Inferior parietal cortex (tissue), 1 donor: ENCODE data around the gene KIAA1614.
"Not testable (repeated sequence)": the region's sequence is repeated elsewhere in the genome, so short reads cannot be mapped to it uniquely, and the experiment has no call there.

Experiments
- DNase-seq: peaks from one replicate; pipeline ENCODE4 v3.0.0-alpha.2; 2016; ENCODE audit errors: extremely low spot score

Gene KIAA1614

DNA sequence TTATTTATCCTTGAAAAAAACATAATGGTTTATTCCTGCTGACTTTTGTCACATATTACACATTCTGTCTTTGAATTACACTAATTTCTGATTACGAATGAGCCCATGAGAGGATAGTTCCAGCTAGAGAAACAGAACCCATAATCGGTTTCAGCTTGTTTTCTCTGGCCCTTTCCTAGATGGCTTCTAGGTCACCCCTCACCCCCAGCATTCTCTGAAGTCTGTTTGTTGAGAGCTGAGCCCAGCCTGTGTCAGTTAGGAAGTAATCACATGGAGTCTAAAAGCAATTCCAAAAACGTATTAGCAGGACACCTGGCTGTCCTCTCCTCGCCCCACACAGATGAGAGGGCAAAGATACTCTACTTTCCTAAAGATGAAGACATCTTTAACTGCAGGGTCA is 48.9 kb downstream of the KIAA1614 start:
- DNase-seq: no peak

DNA sequence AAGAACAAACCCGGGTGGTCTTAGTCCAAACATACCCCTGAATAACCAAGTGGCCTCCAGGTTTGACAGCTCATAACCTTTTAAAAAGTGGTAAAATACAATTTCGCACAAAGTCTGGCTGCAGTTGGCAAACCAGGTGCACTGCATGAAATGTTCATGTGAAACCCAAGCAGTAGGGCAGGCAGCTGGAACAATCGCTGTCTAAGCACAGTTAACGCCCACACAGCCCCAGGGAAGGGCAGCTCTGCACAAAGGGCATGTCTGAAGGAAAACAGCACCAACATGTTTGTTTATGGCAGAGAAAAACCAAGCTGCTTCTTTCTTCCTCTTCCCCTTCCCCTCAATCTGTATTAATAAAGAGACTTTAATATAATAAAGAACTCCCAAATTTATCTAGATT is 49.5 kb downstream of the KIAA1614 start:
- DNase-seq: no peak

DNA sequence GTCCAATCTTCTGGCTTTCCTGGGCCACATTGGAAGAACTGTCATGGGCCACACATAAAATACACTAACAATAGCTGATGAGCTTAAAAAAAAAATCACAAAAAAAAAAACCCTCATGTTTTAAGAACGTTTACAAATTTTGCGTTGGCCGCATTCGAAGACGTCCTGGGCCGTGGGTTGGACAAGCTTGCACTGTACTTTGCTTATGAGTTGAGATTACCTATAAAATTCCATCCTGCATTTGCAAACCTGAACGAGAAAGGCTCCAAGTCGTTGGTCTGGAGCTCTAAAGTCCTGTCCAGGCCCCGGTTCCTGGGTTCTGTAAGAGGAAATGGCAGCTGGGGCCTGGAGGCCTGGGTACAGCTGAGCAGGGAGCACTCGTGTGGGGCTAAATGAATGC is 51.4 kb downstream of the KIAA1614 start:
- no peak for DNase-seq

DNA sequence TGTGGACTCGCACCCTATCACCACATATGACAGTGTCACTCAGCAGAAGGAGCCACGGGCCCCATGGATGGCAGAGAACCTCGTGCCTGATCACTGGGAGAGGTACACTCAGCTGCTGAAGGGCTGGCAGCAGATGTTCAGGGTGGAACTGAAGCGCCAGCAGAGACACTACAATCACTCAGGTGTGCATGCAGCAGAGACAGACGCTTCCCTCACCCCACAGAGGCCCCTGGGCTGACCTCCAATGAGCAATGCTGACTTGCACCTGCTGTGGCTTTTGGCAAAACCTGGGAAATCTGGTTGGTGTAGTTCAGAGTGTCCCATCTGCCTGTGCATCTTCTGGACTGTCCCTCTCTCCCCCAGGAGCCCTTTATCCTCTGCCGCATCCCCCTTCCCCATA is 51.9 kb downstream of the KIAA1614 start:
- no peak for DNase-seq

DNA sequence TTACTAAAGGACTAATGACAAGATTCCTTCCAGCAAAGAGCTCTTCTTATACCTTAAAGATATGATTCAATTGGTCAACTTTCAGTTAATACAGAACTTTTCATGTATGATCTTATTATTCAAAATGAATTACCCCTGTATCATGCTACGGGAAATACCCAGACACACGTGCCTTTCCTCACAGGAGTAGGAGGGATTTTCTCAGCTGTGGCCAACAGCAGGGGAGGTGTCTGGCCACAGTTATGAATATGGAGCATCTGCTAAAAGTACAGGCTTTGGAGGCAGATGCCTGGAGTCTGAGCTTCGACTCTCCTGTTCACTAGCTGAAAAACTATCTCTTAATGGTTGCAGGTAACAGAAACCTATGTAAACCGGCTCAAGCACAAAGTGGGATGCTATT is 53.6 kb downstream of the KIAA1614 start:
- no peak for DNase-seq

DNA sequence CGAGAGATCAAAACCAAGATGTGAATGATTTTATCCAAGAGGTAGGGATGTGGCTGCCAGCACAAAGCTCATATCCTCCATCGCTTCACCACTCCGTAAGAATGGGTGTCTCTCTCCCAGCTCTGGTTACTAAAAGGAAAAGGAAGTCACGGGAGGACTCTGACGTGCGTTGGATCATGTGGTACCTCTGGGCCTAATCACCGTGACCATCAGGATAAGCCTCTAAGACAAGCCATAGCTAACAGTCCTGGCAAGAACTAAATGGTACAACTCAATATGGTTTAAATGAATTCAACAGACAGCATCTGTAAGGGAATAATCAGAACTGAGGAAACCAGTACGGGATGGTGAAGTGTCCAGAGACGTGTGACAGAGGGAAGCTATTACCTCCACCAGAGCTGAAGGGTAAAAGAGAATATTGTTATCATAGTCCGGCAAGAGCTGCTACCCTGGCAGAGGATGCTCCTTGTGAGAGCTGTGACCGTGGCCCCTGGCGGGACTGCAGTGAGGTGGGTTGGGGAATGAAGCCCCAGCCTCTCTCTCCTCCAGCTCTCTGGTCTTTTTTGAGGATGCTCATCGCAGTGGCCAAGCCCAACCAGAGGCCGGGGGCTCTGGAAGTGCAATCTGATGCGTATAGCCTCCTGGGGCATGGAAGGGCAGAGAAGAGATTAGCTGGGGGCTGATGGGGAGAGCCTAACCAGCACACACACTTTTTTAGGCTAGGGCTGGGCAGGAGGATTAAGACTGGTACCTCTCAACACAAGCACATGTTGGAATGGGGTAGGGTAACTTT is 54.2 kb downstream of the KIAA1614 start:
- DNase-seq: no peak

DNA sequence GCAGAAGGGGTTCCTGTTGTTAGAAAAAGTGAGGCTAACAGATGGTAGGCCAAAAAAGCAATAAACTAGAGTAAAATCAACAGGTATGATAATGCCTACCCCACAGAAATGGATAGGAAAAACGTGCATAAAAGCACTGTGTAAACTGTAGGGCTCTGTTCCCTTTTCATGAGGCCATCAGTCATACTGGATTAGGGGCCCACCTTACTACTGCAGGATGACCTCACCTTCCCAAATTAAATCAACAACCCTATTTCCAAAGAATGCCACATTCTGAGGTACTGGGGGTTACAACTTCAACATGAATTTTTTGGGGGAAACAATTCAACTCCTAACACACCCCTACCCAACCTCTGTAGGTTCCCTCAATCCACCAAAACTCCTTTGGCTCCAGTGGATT is 54.9 kb downstream of the KIAA1614 start:
- DNase-seq: no peak

DNA sequence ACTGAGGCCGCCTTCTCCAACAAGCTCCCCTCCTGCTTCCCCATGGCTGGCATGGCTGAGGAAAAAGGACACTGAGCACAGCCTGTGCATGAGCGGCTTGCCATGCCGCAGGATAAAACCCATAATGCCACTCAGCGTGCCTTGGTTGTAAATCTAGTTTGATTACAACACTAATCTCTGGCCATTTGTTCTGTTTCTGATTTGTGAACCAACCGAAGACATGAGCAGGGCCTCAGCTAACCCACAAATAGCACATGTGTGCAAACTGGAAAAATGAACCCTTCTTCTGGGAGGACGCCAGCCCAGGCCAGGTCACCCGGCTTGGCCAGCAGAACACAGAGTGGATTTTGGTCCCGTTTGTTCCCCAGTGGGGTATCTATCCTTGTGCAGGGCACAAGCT is 56.1 kb downstream of the KIAA1614 start:
- DNase-seq: not testable (repeated sequence)

DNA sequence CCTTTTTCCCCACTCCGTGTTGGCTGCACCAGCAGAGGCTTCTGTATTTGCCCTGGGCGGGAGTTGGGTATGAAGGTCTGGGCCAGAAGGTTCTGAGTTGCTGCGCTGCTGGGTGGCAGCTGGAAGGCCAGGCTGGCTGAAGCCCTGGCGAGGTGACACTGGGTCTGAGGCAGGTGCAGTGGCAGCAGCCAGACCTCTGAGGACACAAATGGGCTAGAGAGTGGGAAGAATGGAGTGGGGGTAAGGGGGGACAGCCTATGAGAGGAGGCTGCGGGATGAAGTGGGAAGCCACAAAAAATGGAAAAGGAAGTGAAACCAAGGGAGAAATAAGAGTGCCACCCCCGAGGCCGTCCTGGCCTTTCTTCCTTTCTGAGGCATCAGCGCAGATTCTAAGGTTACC is 56.7 kb downstream of the KIAA1614 start:
- no peak for DNase-seq

DNA sequence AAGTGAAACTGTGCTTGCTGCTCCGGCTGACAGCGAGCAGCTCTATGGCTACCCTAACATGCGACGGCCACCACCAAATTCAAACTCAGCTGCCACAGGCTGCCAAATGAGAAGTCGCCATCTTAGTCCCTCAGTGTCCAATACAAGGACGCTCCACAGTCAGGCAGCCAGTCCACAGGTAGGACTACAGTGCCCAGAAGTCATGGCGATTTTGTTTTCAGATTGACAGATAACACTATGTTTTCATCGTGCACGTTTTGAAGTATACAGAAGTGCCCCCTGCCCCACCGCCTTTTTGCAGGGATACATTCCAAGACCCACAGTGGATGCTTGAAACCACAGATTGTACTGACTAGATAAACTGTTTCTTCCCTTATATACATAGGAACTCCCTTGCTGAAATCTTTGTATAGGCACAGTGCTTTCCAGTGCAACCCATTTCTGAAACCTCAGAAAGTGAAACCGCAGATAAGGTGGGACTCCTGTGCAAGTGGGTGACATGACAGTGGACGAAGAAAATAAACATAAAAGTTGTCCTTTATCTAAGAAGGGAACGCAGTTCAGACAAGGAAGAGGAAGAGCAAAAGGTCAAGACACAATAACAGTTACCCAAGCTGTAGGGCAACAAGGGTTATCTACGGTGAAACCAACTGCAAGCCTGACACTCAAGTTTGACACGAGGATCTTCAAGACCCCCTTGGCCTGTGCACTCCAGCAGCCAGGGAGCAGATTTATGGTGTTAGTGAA is 57.8 kb downstream of the KIAA1614 start:
- DNase-seq: no peak

DNA sequence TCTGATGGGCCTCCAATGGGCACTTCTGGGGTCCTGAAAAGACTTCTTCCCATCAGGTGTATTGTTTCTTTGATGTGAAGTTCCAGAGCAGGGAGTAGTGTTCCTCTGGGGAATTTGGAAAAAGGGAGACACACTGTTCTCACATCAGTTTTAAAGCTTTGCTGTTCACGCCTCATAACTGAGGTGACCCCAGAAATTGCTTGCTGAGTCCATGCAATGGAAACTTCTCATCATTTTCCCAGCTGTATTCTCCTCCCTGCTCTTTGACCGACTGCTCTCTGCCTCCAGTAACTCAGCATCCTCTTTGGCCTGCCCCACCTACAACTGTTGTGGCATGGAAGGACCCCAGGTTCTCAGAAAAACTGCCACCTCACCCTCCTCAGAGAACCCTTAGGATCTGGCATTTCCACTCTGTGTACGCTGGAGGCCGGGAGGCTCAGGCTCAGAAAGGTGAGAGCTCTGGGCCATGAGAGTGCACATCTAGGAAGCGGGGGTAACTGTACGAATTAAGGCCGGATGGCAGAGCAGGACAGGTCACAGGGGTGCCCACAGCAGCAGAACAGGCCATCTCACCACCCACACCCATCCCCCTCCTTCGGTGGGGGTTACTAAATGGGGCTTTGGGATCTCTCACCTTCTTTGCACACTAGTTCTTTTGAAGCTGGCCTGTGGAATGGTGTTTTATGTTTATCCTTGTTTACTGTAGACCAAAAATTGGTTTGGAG is 58.7 kb downstream of the KIAA1614 start:
- DNase-seq: no peak

DNA sequence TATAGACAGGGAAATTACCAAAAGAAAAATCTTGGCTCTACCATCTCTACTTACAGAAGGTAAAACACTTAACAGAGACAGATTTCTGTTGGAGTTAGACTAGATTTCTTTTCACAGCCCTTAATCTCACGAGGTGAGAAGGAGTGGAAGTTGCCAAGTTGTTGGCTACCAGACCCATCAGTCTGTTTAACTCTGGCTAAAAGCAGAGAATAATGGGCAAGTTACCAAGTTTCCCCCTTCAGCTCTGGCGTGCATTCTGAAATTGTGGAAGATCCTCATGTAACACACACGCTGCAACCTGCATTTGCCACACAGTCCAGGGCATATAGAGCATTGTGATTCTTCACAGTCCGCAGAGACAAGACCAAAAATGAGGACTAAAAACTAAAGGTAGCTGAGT is 60.7 kb downstream of the KIAA1614 start:
- no peak for DNase-seq

DNA sequence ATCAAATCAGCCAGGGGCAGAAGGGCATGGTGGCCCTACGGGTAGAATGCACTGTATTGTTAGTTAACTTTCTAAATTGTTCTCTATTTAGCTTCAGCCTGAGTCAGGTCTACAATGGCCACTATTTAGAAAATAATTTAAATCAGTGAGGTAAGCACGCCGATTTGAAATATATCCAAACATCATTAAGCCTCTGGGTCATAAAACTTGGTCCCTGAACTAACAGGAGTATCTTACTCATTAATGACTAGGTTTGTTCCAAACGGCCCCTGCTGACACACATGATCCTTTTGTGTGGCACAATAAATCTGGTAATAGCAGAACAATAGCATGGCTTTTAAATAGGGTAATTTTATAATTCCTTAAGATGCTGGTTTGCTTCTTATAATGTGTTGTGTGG is 61.5 kb downstream of the KIAA1614 start:
- no peak for DNase-seq

DNA sequence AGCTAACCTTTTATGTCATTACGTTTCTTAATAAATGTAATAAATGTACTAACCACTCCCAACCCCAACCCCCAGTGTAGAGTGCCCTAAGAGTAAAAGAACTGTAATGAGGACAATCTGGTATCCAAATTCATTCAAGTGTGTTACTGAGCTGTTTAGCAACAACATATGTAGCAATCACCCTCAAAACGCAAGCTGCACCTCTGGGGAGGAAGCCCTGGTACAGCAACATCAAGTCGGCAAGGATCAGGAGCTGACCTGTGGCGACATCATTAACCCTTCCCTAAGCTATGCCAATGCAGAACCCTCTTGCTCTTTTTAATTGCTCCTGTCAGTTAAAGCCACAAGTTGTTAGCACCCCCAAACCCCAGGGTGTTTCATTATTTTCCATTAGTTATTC is 62.9 kb downstream of the KIAA1614 start:
- DNase-seq: no peak

DNA sequence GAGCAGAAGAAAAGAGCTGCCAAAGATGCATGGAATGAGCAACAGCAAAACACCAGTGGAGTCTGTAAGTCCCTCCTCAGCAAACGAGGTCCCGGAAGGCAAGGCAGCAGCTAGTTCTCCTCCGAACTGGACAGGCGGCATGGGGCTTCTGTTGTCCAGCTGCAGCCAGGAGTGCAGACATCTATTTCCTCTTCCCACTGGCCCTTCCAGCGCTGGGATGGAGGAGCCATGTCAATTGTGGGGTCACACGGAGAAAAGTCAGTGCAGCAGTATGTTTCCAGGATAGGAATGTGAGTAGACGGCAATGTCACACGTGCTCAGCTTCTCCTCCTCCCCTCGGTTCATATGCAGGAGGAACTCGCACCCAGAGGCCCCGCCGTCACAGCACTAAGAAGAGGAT is 63.5 kb downstream of the KIAA1614 start:
- no peak for DNase-seq

DNA sequence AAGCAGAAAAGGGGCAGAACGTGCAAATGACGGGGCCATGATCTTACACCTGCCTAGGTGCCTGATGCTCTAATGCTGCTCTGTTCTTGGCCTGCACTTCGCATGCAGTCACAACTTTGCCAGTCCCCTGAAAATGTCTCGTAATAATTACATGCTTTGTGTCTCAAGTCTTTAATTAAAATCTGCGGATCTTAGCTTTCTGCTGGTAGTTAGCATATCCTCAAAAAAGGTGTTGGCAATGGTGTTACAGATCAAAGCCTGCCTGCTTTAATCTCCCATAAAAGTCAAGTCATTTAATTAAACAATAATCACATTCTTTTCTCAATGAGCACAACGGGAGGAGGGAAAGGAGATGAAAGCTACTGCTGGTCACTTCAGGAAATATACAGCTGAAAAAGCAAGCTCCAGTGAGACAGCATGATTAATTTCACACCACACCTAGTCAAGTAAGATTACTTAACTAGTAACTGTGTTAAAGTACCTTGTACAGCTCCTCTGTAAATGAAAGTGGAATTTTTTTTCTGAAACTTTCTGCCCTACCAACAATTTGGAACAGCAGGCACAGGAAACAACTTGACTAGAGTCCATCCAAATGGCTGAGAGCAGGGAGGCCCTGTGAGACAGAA is 64.1 kb downstream of the KIAA1614 start:
- DNase-seq: no peak

DNA sequence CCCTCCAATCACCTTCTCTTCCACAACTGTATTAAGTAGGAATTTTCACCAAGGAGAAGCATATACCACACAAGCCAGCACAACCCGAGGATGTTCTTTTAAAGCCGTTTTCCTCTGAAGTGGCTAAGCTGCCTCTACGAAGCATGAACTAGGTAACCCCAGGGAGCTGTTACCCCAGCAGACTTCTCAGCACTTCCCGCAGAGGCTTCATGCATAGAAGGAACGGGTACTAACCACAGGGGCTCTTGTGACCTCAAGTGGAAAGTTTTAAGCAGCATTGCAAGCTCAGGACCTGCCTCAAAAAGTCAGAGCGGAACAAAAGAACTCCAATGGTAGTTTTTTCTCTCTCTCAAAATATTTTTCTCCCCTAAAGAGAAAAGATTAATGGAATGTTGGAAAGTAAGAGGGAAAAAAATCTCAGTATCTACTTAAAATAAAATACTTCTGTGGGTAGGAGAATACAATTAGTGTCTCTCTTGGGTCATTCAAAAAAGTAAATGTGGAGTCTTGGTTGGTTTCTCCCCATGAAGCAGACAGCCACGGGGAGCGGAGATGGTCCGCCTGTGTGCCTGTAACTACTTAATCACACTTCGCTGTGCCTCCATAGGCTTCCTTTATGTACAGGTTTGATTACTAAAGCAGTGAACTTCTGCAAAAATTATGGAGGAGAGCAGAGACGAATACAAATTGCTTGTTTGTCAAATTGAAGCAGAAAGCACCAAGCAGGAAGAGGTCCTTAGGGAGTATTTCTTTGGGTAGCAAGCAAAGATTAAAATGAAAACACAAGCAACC is 69.1 kb downstream of the KIAA1614 start:
- no peak for DNase-seq

DNA sequence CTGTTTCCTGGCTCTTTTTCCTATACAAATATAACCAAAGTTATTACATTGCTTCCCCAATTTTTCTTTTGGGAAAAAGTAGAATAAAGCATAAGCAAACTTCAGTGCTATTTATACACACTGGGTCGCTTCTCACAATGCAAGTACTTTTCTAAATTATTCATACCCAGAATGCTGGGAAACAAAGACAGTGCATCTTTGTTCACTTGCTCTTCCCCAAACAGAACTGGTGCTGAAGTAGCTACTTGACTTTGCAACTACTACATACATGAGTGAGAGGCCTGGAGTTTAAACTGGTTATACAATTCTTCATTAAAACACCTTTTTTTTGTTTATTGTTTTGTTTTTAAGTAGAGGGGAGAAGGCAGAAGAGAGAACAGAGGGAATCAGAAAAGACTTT is 69.7 kb downstream of the KIAA1614 start:
- DNase-seq: peak; percentile 62

DNA sequence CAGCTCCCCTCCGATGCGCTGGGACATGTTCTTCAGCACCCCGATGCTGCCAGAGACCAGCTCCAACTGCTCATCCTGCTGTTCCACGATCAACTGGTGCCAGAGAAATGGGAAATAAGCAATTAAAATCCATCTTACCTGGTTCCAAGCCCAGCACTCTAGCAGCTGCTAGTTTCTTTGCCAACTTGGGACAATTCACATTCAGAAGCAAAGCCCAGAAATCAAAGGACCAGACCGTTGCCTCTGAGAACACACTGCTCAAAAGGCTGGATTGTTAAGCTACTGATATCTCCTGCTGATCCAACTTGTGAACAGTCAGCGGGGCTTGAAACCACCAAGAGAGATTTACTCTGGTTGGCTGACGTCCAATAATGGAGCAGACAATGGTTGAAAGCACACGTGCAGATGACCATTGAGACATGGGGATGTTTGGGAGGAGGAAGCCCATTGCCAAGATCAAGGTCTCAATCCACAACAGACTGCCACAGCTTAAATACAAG is 75.6 kb downstream of the KIAA1614 start:
- no peak for DNase-seq

DNA sequence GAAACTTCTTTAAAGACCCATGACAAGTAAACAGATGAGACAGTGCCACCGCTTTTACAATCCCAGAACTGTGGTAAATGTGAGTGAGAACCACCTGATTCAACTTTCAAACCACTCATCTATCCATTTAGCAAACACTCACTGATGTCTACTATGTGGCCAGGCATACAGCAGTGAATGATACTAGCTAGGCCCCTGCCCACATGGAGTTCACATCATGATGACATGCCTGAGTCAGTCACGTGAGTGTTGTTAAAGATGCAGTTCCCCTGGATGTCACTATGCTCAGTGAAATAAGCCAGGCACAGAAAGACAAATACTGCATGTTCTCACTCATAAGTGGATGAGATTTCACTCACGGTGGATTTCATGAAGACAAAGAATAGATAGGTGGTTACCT is 81.6 kb downstream of the KIAA1614 start:
- no peak for DNase-seq

DNA sequence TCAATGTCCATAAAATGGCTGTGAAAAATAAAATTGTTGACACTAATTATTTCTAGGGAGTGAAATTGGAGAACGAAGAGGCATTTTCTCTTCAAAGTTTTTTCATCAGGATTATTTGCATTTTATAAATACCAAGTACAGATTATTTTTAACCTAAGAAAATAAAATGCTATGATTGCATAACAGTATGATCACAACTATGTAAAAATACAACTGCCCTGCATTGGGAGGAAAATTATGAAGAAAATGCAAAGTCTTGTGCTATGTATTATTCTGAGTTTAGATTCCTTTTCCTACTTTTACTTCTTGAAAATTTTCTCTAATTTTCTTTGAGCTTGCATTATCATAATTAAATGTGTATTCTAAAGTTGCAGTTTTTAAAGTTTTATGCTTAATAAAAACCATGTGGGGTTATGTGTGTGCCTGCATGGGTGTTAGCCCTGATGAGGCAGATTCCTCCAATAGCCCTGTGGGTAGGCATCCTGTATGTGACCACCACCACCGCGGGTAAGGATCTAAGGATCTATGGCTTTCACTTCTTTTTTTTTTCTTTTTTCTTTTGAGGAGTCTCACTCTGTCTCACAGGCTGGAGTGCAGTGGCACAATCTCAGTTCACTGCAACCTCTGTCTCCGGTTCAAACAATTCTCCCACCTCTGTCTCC is 85.3 kb downstream of the KIAA1614 start:
- DNase-seq: no peak
